Suprapubic skin (tissue), 4 donors: ENCODE results near the gene WDFY1. TPM values are rescaled to one million over a fixed set of nuclear protein-coding genes. Genes with fewer than 3 reads are reported as not detected.

Experiments
- DNase-seq, 2 donors: peaks; one replicate each; pipeline ENCODE4 v3.0.0-alpha.2; 2019; ENCODE audit warnings: low spot score in 2 of 2
- H3K27ac ChIP-seq: fragments of 200-600 bp; sonication (generic); one replicate; pipeline ENCODE4 v1.5.1; 2019
- H3K27me3 ChIP-seq: fragments of 200-600 bp; sonication (generic); one replicate; pipeline ENCODE4 v1.5.1; 2019
- H3K36me3 ChIP-seq: fragments of 200-600 bp; sonication (generic); one replicate; pipeline ENCODE4 v1.5.1; 2019
- H3K4me1 ChIP-seq: fragments of 200-600 bp; sonication (generic); one replicate; pipeline ENCODE4 v1.5.1; 2019
- H3K4me3 ChIP-seq: fragments of 200-600 bp; sonication (generic); one replicate; pipeline ENCODE4 v1.5.1; 2019; ENCODE audit warnings: mild to moderate bottlenecking
- H3K9me3 ChIP-seq: fragments of 200-600 bp; sonication (generic); one replicate; pipeline ENCODE4 v1.5.1; 2019
- CTCF ChIP-seq, 2 donors: fragments of 200-600 bp in 1 of 2; fragments of 450-650 bp in 1 of 2; sonication (generic) in 1 of 2; IDR thresholded peaks; one replicate each; pipeline ENCODE4 v1.5.1; 2016 to 2019; ENCODE audit warnings: antibody characterized with exemption in 2 of 2, mild to moderate bottlenecking in 1 of 2, moderate library complexity in 1 of 2
- EP300 ChIP-seq: sonication (generic); formaldehyde crosslinking; IDR thresholded peaks from one replicate; pipeline ENCODE4 v1.6.1; 2017; ENCODE audit warnings: antibody characterized with exemption
- POLR2A ChIP-seq, 2 donors: fragments of 450-650 bp; IDR thresholded peaks; one replicate each; pipeline ENCODE4 v1.6.1; 2017; ENCODE audit warnings: antibody characterized with exemption in 2 of 2, mild to moderate bottlenecking in 2 of 2, moderate library complexity in 2 of 2
- POLR2AphosphoS5 ChIP-seq, 3 donors: sonication (generic); formaldehyde crosslinking; IDR thresholded peaks; one replicate each; pipeline ENCODE4 v1.6.1; 2017; ENCODE audit warnings: antibody characterized with exemption in 3 of 3
- WGBS: methylation state at CpG from one replicate; pipeline ENCODE4 v1.1.5; 2018; 5-methylcytosine and 5-hydroxymethylcytosine counted together
- total RNA-seq, 4 donors: library from RNA; depleted of rRNA; stranded (reverse); fragments of >200 nt; gene quantifications; one replicate each; pipeline ENCODE4 v1.1.0, GENCODE V29; 2016

Gene WDFY1
- total RNA-seq, 4 donors from 2014 or later, result 20.2 to 39.8 (median 32.6) TPM

GRCh38 chr2:223956300-223956699 is 11.2 kb upstream of the WDFY1 start:
- Histone ChIP-seq H3K4me1 (peaks cover 42% of the 10 kb centered on the region), H3K4me3 (peak overlapping the region; percentile 99), H3K27ac (peak overlapping the region; percentile 84), H3K27me3 (no peaks in the 10 kb centered on the region), H3K9me3 (no peaks in the 10 kb centered on the region), H3K36me3 (peaks cover 6% of the 10 kb centered on the region)
- DNase-seq, result no peak
- 74% methylated on average over 4 of the region's 4 CpGs for WGBS
- TF ChIP-seq POLR2A (IDR thresholded peaks at IDR 0.05), result no peak
- TF ChIP-seq POLR2AphosphoS5 (IDR thresholded peaks at IDR 0.05), result no peak
- TF ChIP-seq EP300, result no peak
- no peak for TF ChIP-seq CTCF (IDR thresholded peaks at IDR 0.05)

DNA sequence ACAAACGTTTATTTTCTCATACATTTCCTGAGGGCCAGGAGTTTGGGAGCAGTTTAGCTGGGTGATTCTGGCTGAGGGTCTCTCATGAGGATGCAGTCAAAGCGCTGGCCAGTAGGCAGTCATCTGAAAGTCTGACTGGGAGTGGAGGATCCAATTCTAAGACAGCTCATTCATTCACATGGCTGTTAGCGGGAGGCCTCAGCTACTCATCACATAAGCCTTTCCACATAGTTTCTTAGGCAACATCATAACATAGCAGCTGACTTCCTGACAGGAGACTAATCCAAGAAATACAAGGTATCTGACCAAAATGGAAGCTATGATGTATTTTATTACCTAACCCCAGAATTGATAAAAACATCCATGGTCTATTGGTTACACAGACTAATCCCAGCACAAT is 9.3 kb upstream of the WDFY1 start:
- WGBS, result 88% methylated on average over 3 of the region's 3 CpGs

DNA sequence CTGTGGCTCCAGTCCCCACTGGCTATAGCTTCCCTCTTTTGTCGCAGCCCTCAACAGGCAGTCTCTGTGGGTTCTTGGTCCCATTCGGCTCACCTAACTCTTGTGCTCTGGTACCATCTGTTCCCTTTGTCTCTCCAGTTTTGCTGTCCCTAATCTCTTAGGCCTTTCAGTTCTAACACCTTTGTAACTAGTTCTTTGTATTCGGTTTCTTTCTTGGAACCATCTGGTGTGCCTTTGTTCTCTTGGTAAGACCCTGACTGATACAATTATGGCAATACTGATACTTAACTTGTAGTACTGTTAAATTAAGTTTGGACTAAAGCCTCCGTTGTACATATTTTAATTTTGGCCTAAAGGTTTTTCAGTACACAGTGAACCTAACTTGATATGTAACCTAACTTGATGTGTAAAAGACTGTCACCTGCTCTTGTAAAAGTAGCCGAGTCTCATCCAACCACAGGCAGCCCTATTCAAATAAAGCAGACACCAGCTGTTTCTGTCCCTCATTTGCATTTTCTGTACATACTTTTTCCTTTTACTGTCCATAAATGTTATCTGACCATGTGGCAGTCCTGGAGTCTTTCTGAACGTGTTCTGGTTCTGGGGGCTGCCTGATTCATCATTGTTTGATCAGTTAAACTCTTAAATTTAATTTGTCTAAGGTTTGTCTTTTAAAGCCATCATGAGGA is 7.3 kb upstream of the WDFY1 start:
- Histone ChIP-seq H3K36me3 (no peaks in the 10 kb centered on the region), H3K4me3 (no peak overlapping the region), H3K4me1 (peaks cover 7% of the 10 kb centered on the region), H3K9me3 (no peaks in the 10 kb centered on the region), H3K27me3 (no peaks in the 10 kb centered on the region), H3K27ac (no peak overlapping the region)
- TF ChIP-seq POLR2A (IDR thresholded peaks at IDR 0.05) (no peak), CTCF (IDR thresholded peaks at IDR 0.05) (no peak), POLR2AphosphoS5 (IDR thresholded peaks at IDR 0.05) (no peak), EP300 (no peak)
- 83% methylated on average over 6 of the region's 6 CpGs for WGBS
- no peak for DNase-seq

More for the DNA sequence above, 9.3 kb upstream of the WDFY1 start:
- Histone ChIP-seq H3K4me1 (peaks cover 23% of the 10 kb centered on the region), H3K9me3 (no peaks in the 10 kb centered on the region), H3K27me3 (no peaks in the 10 kb centered on the region), H3K4me3 (no peak overlapping the region), H3K36me3 (no peaks in the 10 kb centered on the region), H3K27ac (no peak overlapping the region)
- DNase-seq, result no peak
- no peak for TF ChIP-seq EP300
- no peak for TF ChIP-seq CTCF (IDR thresholded peaks at IDR 0.05)
- no peak for TF ChIP-seq POLR2A (IDR thresholded peaks at IDR 0.05)
- no peak for TF ChIP-seq POLR2AphosphoS5 (IDR thresholded peaks at IDR 0.05)

DNA sequence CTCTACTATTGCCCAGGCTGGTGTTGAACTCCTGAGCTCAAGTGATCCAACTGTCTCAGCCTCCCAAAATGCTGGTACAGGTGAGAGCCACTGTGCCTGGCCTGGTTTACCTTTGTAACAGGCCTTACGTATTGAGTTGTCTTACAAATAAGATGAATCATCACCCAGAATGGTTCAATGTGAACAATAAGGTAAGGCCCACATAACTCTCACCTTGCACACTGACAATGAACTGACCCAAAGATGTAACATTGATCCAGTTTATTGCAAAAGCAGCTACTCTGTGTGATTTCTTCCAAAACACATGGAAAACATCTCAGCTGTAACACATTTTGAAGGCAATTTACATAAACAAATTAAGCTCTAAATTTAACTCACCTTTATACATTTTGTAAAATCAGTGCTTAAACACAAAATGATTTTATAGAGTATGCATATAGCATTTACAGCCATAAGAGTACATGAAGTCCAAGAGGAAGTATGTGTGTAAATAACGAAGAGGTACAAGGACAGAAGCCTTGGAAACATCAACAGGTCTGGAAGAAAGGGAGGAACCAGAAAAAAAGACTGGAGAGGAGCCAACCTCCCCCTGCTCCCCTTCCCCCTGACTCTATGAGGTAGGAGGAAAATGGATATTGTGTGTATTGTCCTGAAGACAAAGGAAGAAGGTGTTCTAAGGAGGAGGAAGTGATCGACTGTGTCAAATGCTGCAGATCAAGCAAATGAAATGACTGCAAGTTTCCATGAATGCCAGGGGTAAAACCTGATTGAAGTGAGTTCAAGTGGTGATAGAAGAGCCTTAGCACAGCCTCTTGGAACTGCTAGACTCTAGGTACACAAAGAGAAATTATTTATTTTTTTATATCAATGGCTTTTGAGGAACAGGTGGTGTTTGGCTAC is 5.6 kb upstream of the WDFY1 start:
- H3K27ac ChIP-seq, result no peak overlapping the region
- no peaks in the 10 kb centered on the region for H3K36me3 ChIP-seq
- H3K9me3 ChIP-seq, result no peaks in the 10 kb centered on the region
- H3K4me3 ChIP-seq, result no peak overlapping the region
- TF ChIP-seq POLR2A (IDR thresholded peaks at IDR 0.05) (no peak), EP300 (no peak), CTCF (IDR thresholded peaks at IDR 0.05) (no peak), POLR2AphosphoS5 (IDR thresholded peaks at IDR 0.05) (no peak)
- DNase-seq, result no peak
- WGBS, result 76% methylated on average over 3 of the region's 3 CpGs
- no peaks in the 10 kb centered on the region for H3K27me3 ChIP-seq
- H3K4me1 ChIP-seq, result peaks cover 3% of the 10 kb centered on the region

- 69% methylated on average over 3 of the region's 3 CpGs for WGBS
Measured at GRCh38 chr2:223949241-223949840, 4.2 kb upstream of the WDFY1 start.

More at GRCh38 chr2:223949241-223949840, 4.2 kb upstream of the WDFY1 start:
- Histone ChIP-seq H3K27me3 (no peaks in the 10 kb centered on the region), H3K9me3 (no peaks in the 10 kb centered on the region), H3K27ac (no peak overlapping the region), H3K4me3 (no peak overlapping the region), H3K36me3 (no peaks in the 10 kb centered on the region), H3K4me1 (peaks cover 7% of the 10 kb centered on the region)
- DNase-seq, result no peak
- TF ChIP-seq CTCF (IDR thresholded peaks at IDR 0.05) (no peak), POLR2A (IDR thresholded peaks at IDR 0.05) (no peak), EP300 (no peak), POLR2AphosphoS5 (IDR thresholded peaks at IDR 0.05) (no peak)
